ENCODE results near the gene CNGA4.
"Not testable (repeated sequence)": the region's sequence is repeated elsewhere in the genome, so short reads cannot be mapped to it uniquely, and the experiment has no call there.

The CNGA4 gene

GRCh38 chr11:6260207-6260726, 21.4 kb downstream of the CNGA4 start:
- Mint-ChIP-seq H3K36me3 (no peaks in the 10 kb centered on the region), H3K4me1 (no peaks in the 10 kb centered on the region), H3K27me3 (peaks cover 7% of the 10 kb centered on the region), H3K9me3 (no peaks in the 10 kb centered on the region), H3K4me3 (no peak overlapping the region), H3K27ac (no peak overlapping the region)
- DNase-seq (ENCODE audit: low spot score in 2 of 2) (no peak), ATAC-seq (ENCODE audit: low read depth) (no peak)

- no peaks in the 10 kb centered on the region for H3K9me3 Mint-ChIP-seq
- peaks cover 11% of the 10 kb centered on the region for H3K27me3 Mint-ChIP-seq
- no peak overlapping the region for H3K4me3 Mint-ChIP-seq
- H3K36me3 Mint-ChIP-seq = no peaks in the 10 kb centered on the region
- no peak overlapping the region for H3K27ac Mint-ChIP-seq
- DNase-seq (ENCODE audit: low spot score in 2 of 2) = no peak
- no peak for ATAC-seq (ENCODE audit: low read depth)
- no peaks in the 10 kb centered on the region for H3K4me1 Mint-ChIP-seq
These were observed 24.8 kb downstream of the CNGA4 start for GRCh38 chr11:6263662-6264061.

GRCh38 chr11:6268820-6269219, 29.9 kb downstream of the CNGA4 start:
- ATAC-seq (ENCODE audit: low read depth) (no peak), DNase-seq (ENCODE audit: low spot score in 2 of 2) (no peak)
- Mint-ChIP-seq H3K27me3 (peaks cover 25% of the 10 kb centered on the region), H3K36me3 (no peaks in the 10 kb centered on the region), H3K27ac (no peak overlapping the region), H3K4me1 (no peaks in the 10 kb centered on the region), H3K4me3 (no peak overlapping the region), H3K9me3 (no peaks in the 10 kb centered on the region)

- no peak overlapping the region for H3K27ac Mint-ChIP-seq
- H3K4me1 Mint-ChIP-seq = no peaks in the 10 kb centered on the region
- ATAC-seq (ENCODE audit: low read depth) = no peak
- no peaks in the 10 kb centered on the region for H3K36me3 Mint-ChIP-seq
- no peaks in the 10 kb centered on the region for H3K9me3 Mint-ChIP-seq
- no peak for DNase-seq (ENCODE audit: low spot score in 2 of 2)
- H3K27me3 Mint-ChIP-seq = peaks cover 27% of the 10 kb centered on the region
- H3K4me3 Mint-ChIP-seq = no peak overlapping the region
These were observed 31.1 kb downstream of the CNGA4 start for GRCh38 chr11:6269994-6270393.

GRCh38 chr11:6270584-6271246, 31.8 kb downstream of the CNGA4 start:
- no peak for DNase-seq (ENCODE audit: low spot score in 2 of 2)
- H3K4me3 Mint-ChIP-seq = peak overlapping the region; percentile 6
- no peaks in the 10 kb centered on the region for H3K9me3 Mint-ChIP-seq
- no peaks in the 10 kb centered on the region for H3K36me3 Mint-ChIP-seq
- ATAC-seq (ENCODE audit: low read depth) = no peak
- H3K27ac Mint-ChIP-seq = no peak overlapping the region
- H3K27me3 Mint-ChIP-seq = peaks cover 27% of the 10 kb centered on the region
- no peaks in the 10 kb centered on the region for H3K4me1 Mint-ChIP-seq

- DNase-seq (ENCODE audit: low spot score in 2 of 2) (no peak), ATAC-seq (ENCODE audit: low read depth) (no peak)
- no peaks in the 10 kb centered on the region for H3K36me3 Mint-ChIP-seq
- H3K9me3 Mint-ChIP-seq = peaks cover 2% of the 10 kb centered on the region
- no peak overlapping the region for H3K27ac Mint-ChIP-seq
- peaks cover 25% of the 10 kb centered on the region for H3K27me3 Mint-ChIP-seq
- no peak overlapping the region for H3K4me3 Mint-ChIP-seq
- no peaks in the 10 kb centered on the region for H3K4me1 Mint-ChIP-seq
These were observed 32.7 kb downstream of the CNGA4 start for GRCh38 chr11:6271598-6271997.

- DNase-seq (ENCODE audit: low spot score in 2 of 2) (no peak), ATAC-seq (ENCODE audit: low read depth) (no peak)
- Mint-ChIP-seq H3K4me3 (no peak overlapping the region), H3K36me3 (no peaks in the 10 kb centered on the region), H3K27ac (no peak overlapping the region), H3K4me1 (no peaks in the 10 kb centered on the region), H3K27me3 (peaks cover 28% of the 10 kb centered on the region), H3K9me3 (peaks cover 2% of the 10 kb centered on the region)
These were observed 34.3 kb downstream of the CNGA4 start for GRCh38 chr11:6273188-6273587.

- H3K4me3 Mint-ChIP-seq; DNase-seq (ENCODE audit: low spot score in 2 of 2); H3K27ac Mint-ChIP-seq; H3K9me3 Mint-ChIP-seq; H3K36me3 Mint-ChIP-seq; ATAC-seq (ENCODE audit: low read depth); H3K4me1 Mint-ChIP-seq: not testable (repeated sequence)
- H3K27me3 Mint-ChIP-seq = peaks cover 18% of the 10 kb centered on the region
These were observed 41.9 kb downstream of the CNGA4 start for GRCh38 chr11:6280809-6281208.

- H3K4me3 Mint-ChIP-seq = no peak overlapping the region
- no peaks in the 10 kb centered on the region for H3K9me3 Mint-ChIP-seq
- DNase-seq (ENCODE audit: low spot score in 2 of 2) (no peak), ATAC-seq (ENCODE audit: low read depth) (no peak)
- H3K27me3 Mint-ChIP-seq = peaks cover 14% of the 10 kb centered on the region
- H3K36me3 Mint-ChIP-seq = no peaks in the 10 kb centered on the region
- no peak overlapping the region for H3K27ac Mint-ChIP-seq
- no peaks in the 10 kb centered on the region for H3K4me1 Mint-ChIP-seq
These were observed 44.6 kb downstream of the CNGA4 start for GRCh38 chr11:6283453-6284023.

GRCh38 chr11:6284250-6284649, 45.4 kb downstream of the CNGA4 start:
- ATAC-seq (ENCODE audit: low read depth) (no peak), DNase-seq (ENCODE audit: low spot score in 2 of 2) (no peak)
- Mint-ChIP-seq H3K9me3 (no peaks in the 10 kb centered on the region), H3K36me3 (no peaks in the 10 kb centered on the region), H3K4me1 (no peaks in the 10 kb centered on the region), H3K27me3 (peaks cover 8% of the 10 kb centered on the region), H3K4me3 (no peak overlapping the region), H3K27ac (no peak overlapping the region)

- no peak for DNase-seq (ENCODE audit: low spot score in 2 of 2)
- no peaks in the 10 kb centered on the region for H3K9me3 Mint-ChIP-seq
- peaks cover 8% of the 10 kb centered on the region for H3K27me3 Mint-ChIP-seq
- no peaks in the 10 kb centered on the region for H3K4me1 Mint-ChIP-seq
- no peak for ATAC-seq (ENCODE audit: low read depth)
- H3K27ac Mint-ChIP-seq = no peak overlapping the region
- no peak overlapping the region for H3K4me3 Mint-ChIP-seq
- H3K36me3 Mint-ChIP-seq = no peaks in the 10 kb centered on the region
These were observed 46.1 kb downstream of the CNGA4 start for GRCh38 chr11:6285019-6285418.

Data from memory B cell (primary cell).